Stimulated activated memory B cell treated with anti-CD40 and anti-IgM and Interleukin-4, amounts not matched to agents 10 μg/mL and 1 μg/mL and 100 μg/mL, for 72 hours (primary cell): ENCODE measurements around the gene NME5.

Experiments used
- ATAC-seq: fragments of 150-1000 bp; cut with Tn5 transposase; 2 replicates; pipeline ENCODE4 v1.10.0; 2021
- H3K27ac Mint-ChIP-seq: one replicate; pipeline ENCODE4 v1.8.0; 2022; ENCODE audit warnings: mild to moderate bottlenecking, mixed read lengths
- H3K27me3 Mint-ChIP-seq: one replicate; pipeline ENCODE4 v1.8.0; 2022; ENCODE audit warnings: mixed read lengths
- H3K36me3 Mint-ChIP-seq: one replicate; pipeline ENCODE4 v1.8.0; 2022; ENCODE audit warnings: mixed read lengths
- H3K4me1 Mint-ChIP-seq: one replicate; pipeline ENCODE4 v1.8.0; 2022; ENCODE audit warnings: mixed read lengths
- H3K4me3 Mint-ChIP-seq: one replicate; pipeline ENCODE4 v1.8.0; 2022; ENCODE audit warnings: mild to moderate bottlenecking, moderate library complexity, mixed read lengths
- H3K9me3 Mint-ChIP-seq: one replicate; pipeline ENCODE4 v1.8.0; 2022; ENCODE audit warnings: mixed read lengths

Gene NME5

GRCh38 chr5:138138949-138139780, at the start of gene NME5:
Gene NME5 (minus strand): TSS chr5:138139428. CDS start chr5:138138780, 648 bp downstream.
- peaks cover 7% of the 10 kb centered on the region for H3K4me1 Mint-ChIP-seq
- H3K27me3 Mint-ChIP-seq: peaks cover 29% of the 10 kb centered on the region
- ATAC-seq: peak; percentile 61
- H3K27ac Mint-ChIP-seq: no peak within 1 kb of the TSS
- H3K9me3 Mint-ChIP-seq: no peaks in the 10 kb centered on the region
- no peaks in the 10 kb centered on the region for H3K36me3 Mint-ChIP-seq
- peak within 1 kb of the TSS; percentile 62 for H3K4me3 Mint-ChIP-seq

- Mint-ChIP-seq H3K36me3 (peaks cover 55% of the 10 kb centered on the region), H3K27me3 (no peaks in the 10 kb centered on the region), H3K4me1 (peaks cover 7% of the 10 kb centered on the region), H3K27ac (no peak overlapping the region), H3K9me3 (no peaks in the 10 kb centered on the region), H3K4me3 (no peak overlapping the region)
- no peak for ATAC-seq
Observed at GRCh38 chr5:138188626-138189025, 49.4 kb upstream of the NME5 start.

- Mint-ChIP-seq H3K27ac (no peak overlapping the region), H3K4me3 (no peak overlapping the region), H3K36me3 (peaks cover 34% of the 10 kb centered on the region), H3K27me3 (no peaks in the 10 kb centered on the region), H3K4me1 (peaks cover 7% of the 10 kb centered on the region), H3K9me3 (no peaks in the 10 kb centered on the region)
- peak; percentile 66 for ATAC-seq
Observed at GRCh38 chr5:138186002-138186447, 46.8 kb upstream of the NME5 start.

- H3K36me3 Mint-ChIP-seq: peaks cover 16% of the 10 kb centered on the region
- no peaks in the 10 kb centered on the region for H3K27me3 Mint-ChIP-seq
- ATAC-seq: no peak
- H3K9me3 Mint-ChIP-seq: no peaks in the 10 kb centered on the region
- no peak overlapping the region for H3K4me3 Mint-ChIP-seq
- peaks cover 7% of the 10 kb centered on the region for H3K4me1 Mint-ChIP-seq
- no peak overlapping the region for H3K27ac Mint-ChIP-seq
Observed at GRCh38 chr5:138182808-138183207, 43.6 kb upstream of the NME5 start.

- H3K4me3 Mint-ChIP-seq: no peak overlapping the region
- ATAC-seq: no peak
- no peak overlapping the region for H3K27ac Mint-ChIP-seq
- no peaks in the 10 kb centered on the region for H3K27me3 Mint-ChIP-seq
- no peaks in the 10 kb centered on the region for H3K9me3 Mint-ChIP-seq
- H3K36me3 Mint-ChIP-seq: peaks cover 10% of the 10 kb centered on the region
- H3K4me1 Mint-ChIP-seq: peaks cover 1% of the 10 kb centered on the region
Observed at GRCh38 chr5:138180841-138181240, 41.6 kb upstream of the NME5 start.

- no peaks in the 10 kb centered on the region for H3K9me3 Mint-ChIP-seq
- H3K27me3 Mint-ChIP-seq: no peaks in the 10 kb centered on the region
- H3K36me3 Mint-ChIP-seq: peaks cover 12% of the 10 kb centered on the region
- no peak overlapping the region for H3K4me3 Mint-ChIP-seq
- ATAC-seq: no peak
- H3K27ac Mint-ChIP-seq: no peak overlapping the region
- H3K4me1 Mint-ChIP-seq: no peaks in the 10 kb centered on the region
Observed at GRCh38 chr5:138180183-138180782, 41.1 kb upstream of the NME5 start.

GRCh38 chr5:138179277-138179857, 40.1 kb upstream of the NME5 start:
- Mint-ChIP-seq H3K4me3 (no peak overlapping the region), H3K9me3 (no peaks in the 10 kb centered on the region), H3K4me1 (no peaks in the 10 kb centered on the region), H3K36me3 (peaks cover 10% of the 10 kb centered on the region), H3K27ac (no peak overlapping the region), H3K27me3 (no peaks in the 10 kb centered on the region)
- no peak for ATAC-seq

GRCh38 chr5:138178516-138179276, 39.5 kb upstream of the NME5 start, which contains the start of the genes BRD8 and KIF20A:
Gene BRD8 (minus strand): TSS chr5:138178630. CDS start chr5:138178614, 16 bp downstream.
Gene KIF20A (plus strand): TSS chr5:138179112. CDS start chr5:138179681, 569 bp downstream.
- H3K27me3 Mint-ChIP-seq: no peaks in the 10 kb centered on the region
- no peak within 1 kb of the TSS for H3K27ac Mint-ChIP-seq
- peaks cover 13% of the 10 kb centered on the region for H3K36me3 Mint-ChIP-seq
- peaks cover 2% of the 10 kb centered on the region for H3K4me1 Mint-ChIP-seq
- peak; percentile 97 for ATAC-seq
- H3K4me3 Mint-ChIP-seq: no peak within 1 kb of the TSS
- no peaks in the 10 kb centered on the region for H3K9me3 Mint-ChIP-seq

GRCh38 chr5:138177941-138178515, 38.8 kb upstream of the NME5 start:
- H3K4me1 Mint-ChIP-seq: peaks cover 6% of the 10 kb centered on the region
- peak; percentile 50 for ATAC-seq

GRCh38 chr5:138170299-138170698, 31.1 kb upstream of the NME5 start:
- H3K4me1 Mint-ChIP-seq: peaks cover 6% of the 10 kb centered on the region
- no peaks in the 10 kb centered on the region for H3K27me3 Mint-ChIP-seq
- peaks cover 82% of the 10 kb centered on the region for H3K36me3 Mint-ChIP-seq
- H3K9me3 Mint-ChIP-seq: no peaks in the 10 kb centered on the region
- H3K27ac Mint-ChIP-seq: no peak overlapping the region
- ATAC-seq: no peak
- no peak overlapping the region for H3K4me3 Mint-ChIP-seq

More at GRCh38 chr5:138177941-138178515, 38.8 kb upstream of the NME5 start:
- Mint-ChIP-seq H3K27me3 (no peaks in the 10 kb centered on the region), H3K4me3 (no peak overlapping the region), H3K36me3 (peaks cover 16% of the 10 kb centered on the region), H3K27ac (no peak overlapping the region), H3K9me3 (no peaks in the 10 kb centered on the region)

GRCh38 chr5:138169124-138169523, 29.9 kb upstream of the NME5 start:
- Mint-ChIP-seq H3K4me1 (peaks cover 6% of the 10 kb centered on the region), H3K27ac (no peak overlapping the region), H3K36me3 (peaks cover 89% of the 10 kb centered on the region), H3K9me3 (no peaks in the 10 kb centered on the region), H3K27me3 (no peaks in the 10 kb centered on the region), H3K4me3 (no peak overlapping the region)
- ATAC-seq: no peak

- H3K4me3 Mint-ChIP-seq: no peak overlapping the region
- H3K27me3 Mint-ChIP-seq: no peaks in the 10 kb centered on the region
- H3K4me1 Mint-ChIP-seq: no peaks in the 10 kb centered on the region
- no peaks in the 10 kb centered on the region for H3K9me3 Mint-ChIP-seq
- peaks cover 92% of the 10 kb centered on the region for H3K36me3 Mint-ChIP-seq
- no peak for ATAC-seq
- H3K27ac Mint-ChIP-seq: no peak overlapping the region
Observed at GRCh38 chr5:138163721-138164120, 24.5 kb upstream of the NME5 start.

GRCh38 chr5:138160706-138161105, 21.5 kb upstream of the NME5 start:
- peaks cover 86% of the 10 kb centered on the region for H3K36me3 Mint-ChIP-seq
- no peaks in the 10 kb centered on the region for H3K4me1 Mint-ChIP-seq
- no peak overlapping the region for H3K27ac Mint-ChIP-seq
- H3K4me3 Mint-ChIP-seq: no peak overlapping the region
- H3K9me3 Mint-ChIP-seq: no peaks in the 10 kb centered on the region
- ATAC-seq: no peak
- no peaks in the 10 kb centered on the region for H3K27me3 Mint-ChIP-seq

GRCh38 chr5:138159666-138160065, 20.4 kb upstream of the NME5 start:
- H3K36me3 Mint-ChIP-seq: peaks cover 76% of the 10 kb centered on the region
- no peak for ATAC-seq

More at GRCh38 chr5:138159666-138160065, 20.4 kb upstream of the NME5 start:
- Mint-ChIP-seq H3K9me3 (no peaks in the 10 kb centered on the region), H3K4me3 (no peak overlapping the region), H3K27me3 (no peaks in the 10 kb centered on the region), H3K4me1 (no peaks in the 10 kb centered on the region), H3K27ac (no peak overlapping the region)
